HEK293 (cell line): ENCODE data around the gene GIMAP5.

ENCODE experiments used
- CTCF ChIA-PET: fragments of 350-600 bp; formaldehyde crosslinking; extraction: SDS; loops from one replicate; lab custom pipeline; 2021; ENCODE audit warnings: antibody characterized with exemption; lab: Yijun Ruan, JAX
- POLR2A ChIA-PET: fragments of 300-600 bp; formaldehyde crosslinking; extraction: SDS; loops from one replicate; lab custom pipeline; 2020; ENCODE audit warnings: antibody characterized with exemption, inconsistent platforms; lab: Yijun Ruan, JAX
- H3K27ac ChIP-seq: fragments of 200-500 bp; sonication (Bioruptor generic); 2 replicates; pipeline ENCODE4 v1.5.1; 2014; ENCODE audit warnings: low read depth, low read length, control low read depth, inconsistent platforms; ENCODE audit errors: extremely low read depth
- H3K36me3 ChIP-seq, 2 experiments: fragments of 200-500 bp in 1 of 2; sonication (Bioruptor generic) in 1 of 2; 1 replicate in 1 of 2; 2 replicates in 1 of 2; pipeline ENCODE4 v1.5.1; 2014 to 2017; ENCODE audit warnings: inconsistent platforms in 2 of 2, low read length in 2 of 2; ENCODE audit not compliant: control insufficient read depth in 2 of 2, insufficient read depth in 1 of 2
- H3K4me1 ChIP-seq: fragments of 200-500 bp; sonication (Bioruptor generic); 2 replicates; pipeline ENCODE4 v1.5.1; 2014; ENCODE audit warnings: mild to moderate bottlenecking, low read length, inconsistent platforms; ENCODE audit not compliant: control insufficient read depth, insufficient read depth
- H3K4me3 ChIP-seq: 2 replicates; pipeline ENCODE4 v1.5.1; 2011; ENCODE audit warnings: low read depth, mild to moderate bottlenecking, control low read depth, low read length, moderate library complexity
- H3K9me3 ChIP-seq: fragments of 200-500 bp; sonication (Bioruptor generic); 2 replicates; pipeline ENCODE4 v1.5.1; 2014; ENCODE audit warnings: low read depth, low read length, inconsistent platforms; ENCODE audit not compliant: control insufficient read depth, insufficient read depth
- EGR2 ChIP-seq: fragments of 450-650 bp; formaldehyde crosslinking; IDR thresholded peaks from 2 replicates; pipeline ENCODE4 v1.5.1; 2016; ENCODE audit warnings: low read depth, missing biosample characterization, missing genetic modification characterization
- PRDM1 ChIP-seq: fragments of 450-650 bp; formaldehyde crosslinking; IDR thresholded peaks from 2 replicates; pipeline ENCODE4; 2016; ENCODE audit warnings: missing biosample characterization, missing genetic modification characterization
- SCRT1 ChIP-seq: fragments of 450-650 bp; formaldehyde crosslinking; IDR thresholded peaks from 2 replicates; pipeline ENCODE4 v1.5.1; 2016; ENCODE audit warnings: missing biosample characterization, missing genetic modification characterization, borderline replicate concordance
- ZBTB21 ChIP-seq: fragments of 450-650 bp; formaldehyde crosslinking; IDR thresholded peaks from 2 replicates; pipeline ENCODE4 v1.5.1; 2017; ENCODE audit warnings: missing biosample characterization, missing genetic modification characterization
- ZFHX2 ChIP-seq: fragments of 450-650 bp; formaldehyde crosslinking; conservative IDR thresholded peaks from 2 replicates; pipeline ENCODE4 v1.5.1; 2016; ENCODE audit warnings: missing biosample characterization, missing genetic modification characterization
- ZNF146 ChIP-seq: fragments of 450-650 bp; formaldehyde crosslinking; IDR thresholded peaks from 2 replicates; pipeline ENCODE4 v1.5.1; 2016; ENCODE audit warnings: missing biosample characterization, missing genetic modification characterization
- ZNF19 ChIP-seq: fragments of 450-650 bp; formaldehyde crosslinking; IDR thresholded peaks from 2 replicates; pipeline ENCODE4; 2016; ENCODE audit warnings: missing biosample characterization, missing genetic modification characterization, low read depth
- ZNF23 ChIP-seq: fragments of 450-650 bp; formaldehyde crosslinking; IDR thresholded peaks from 2 replicates; pipeline ENCODE4 v1.5.1; 2016; ENCODE audit warnings: missing biosample characterization, missing genetic modification characterization, borderline replicate concordance
- ZNF239 ChIP-seq: fragments of 450-650 bp; formaldehyde crosslinking; IDR thresholded peaks from 2 replicates; pipeline ENCODE4 v1.5.1; 2016; ENCODE audit warnings: missing biosample characterization, missing genetic modification characterization
- ZNF350 ChIP-seq: fragments of 450-650 bp; formaldehyde crosslinking; IDR thresholded peaks from 2 replicates; pipeline ENCODE4 v1.5.0; 2017; ENCODE audit warnings: missing biosample characterization, mild to moderate bottlenecking, missing genetic modification characterization
- ZNF560 ChIP-seq: fragments of 450-650 bp; formaldehyde crosslinking; IDR thresholded peaks from 2 replicates; pipeline ENCODE4 v1.5.1; 2017; ENCODE audit warnings: missing biosample characterization, missing genetic modification characterization, borderline replicate concordance
- ZNF610 ChIP-seq: fragments of 450-650 bp; formaldehyde crosslinking; IDR thresholded peaks from 2 replicates; pipeline ENCODE4 v1.5.1; 2016; ENCODE audit warnings: missing biosample characterization, missing genetic modification characterization, borderline replicate concordance
- ZNF843 ChIP-seq: fragments of 450-650 bp; formaldehyde crosslinking; IDR thresholded peaks from 2 replicates; pipeline ENCODE4 v1.5.1; 2016; ENCODE audit warnings: missing biosample characterization, missing genetic modification characterization

Gene GIMAP5

DNA sequence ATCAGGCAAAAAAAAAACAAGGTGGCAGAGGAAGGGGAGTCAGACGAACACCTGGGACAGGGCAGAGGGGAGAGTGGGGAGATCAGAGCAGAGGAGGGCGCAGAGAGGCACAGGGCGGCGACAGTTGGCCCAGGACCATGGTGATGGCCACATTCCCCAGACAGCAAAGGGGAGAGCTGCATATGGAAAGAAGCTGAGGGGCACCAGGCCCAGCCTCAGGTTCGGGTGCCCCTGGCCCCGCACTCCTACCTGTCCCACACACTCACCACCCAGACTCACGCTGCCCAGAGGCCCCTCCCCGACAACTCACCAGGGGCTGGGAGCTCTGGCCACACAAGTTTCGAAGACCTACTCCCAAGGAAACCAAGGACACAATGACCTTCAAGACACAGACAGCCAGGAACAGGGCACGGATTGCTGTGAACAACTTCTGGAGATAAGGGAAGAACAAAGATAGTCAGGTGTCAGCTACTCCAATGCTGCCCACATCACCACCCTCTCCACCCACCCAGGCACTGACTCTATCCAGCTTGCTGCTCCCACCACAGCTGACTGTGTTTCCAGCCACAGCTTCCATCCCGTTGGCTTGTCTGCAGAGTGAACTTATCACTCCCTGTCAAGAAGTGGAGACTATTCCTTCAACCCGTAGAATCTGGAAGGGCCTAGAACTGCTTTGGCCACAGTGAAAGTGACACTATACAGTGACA is 54.7 kb downstream of the GIMAP5 start:
- CTCF ChIA-PET, result interaction anchor here (0.6 to 4.1 kb wide), 4 partner anchors 13 to 399 kb away, joined by 3 to 17 read pairs (median 4); no protein-coding TSS in a partner anchor
- Histone ChIP-seq H3K4me3 (no peak overlapping the region), H3K4me1 (0 out of 2 replicates have a peak, but pooled peaks cover 3% of the 10 kb centered on the region), H3K9me3 (no peaks in the 10 kb centered on the region), H3K36me3 (no peaks in the 10 kb centered on the region), H3K27ac (no peak overlapping the region)
- POLR2A ChIA-PET, result no interaction called here
- TF ChIP-seq EGR2 (tag by site-specific recombination) (peak; percentile 69; the same call in 1 of the 2 replicates), ZNF560 (tag by site-specific recombination) (no peak), ZNF610 (tag by site-specific recombination) (no peak), PRDM1 (tag by site-specific recombination) (no peak), ZNF146 (no peak), ZFHX2 (peak; percentile 64), SCRT1 (tag by site-specific recombination) (no peak), ZNF239 (no peak), ZNF19 (tag by site-specific recombination) (no peak), ZNF843 (tag by site-specific recombination) (no peak), ZNF350 (tag by site-specific recombination) (no peak), ZNF23 (tag by site-specific recombination) (no peak), ZBTB21 (tag by site-specific recombination) (no peak)
